Measurements from ENCODE around the gene VWA7. TPM values are rescaled to one million over a fixed set of nuclear protein-coding genes. Genes with fewer than 3 reads are reported as not detected.
"Not testable (repeated sequence)": the region's sequence is repeated elsewhere in the genome, so short reads cannot be mapped to it uniquely, and the experiment has no call there.

Gene VWA7
- total RNA-seq, 2 donors from 2014 or later = 2.7 to 13.0 TPM

DNA sequence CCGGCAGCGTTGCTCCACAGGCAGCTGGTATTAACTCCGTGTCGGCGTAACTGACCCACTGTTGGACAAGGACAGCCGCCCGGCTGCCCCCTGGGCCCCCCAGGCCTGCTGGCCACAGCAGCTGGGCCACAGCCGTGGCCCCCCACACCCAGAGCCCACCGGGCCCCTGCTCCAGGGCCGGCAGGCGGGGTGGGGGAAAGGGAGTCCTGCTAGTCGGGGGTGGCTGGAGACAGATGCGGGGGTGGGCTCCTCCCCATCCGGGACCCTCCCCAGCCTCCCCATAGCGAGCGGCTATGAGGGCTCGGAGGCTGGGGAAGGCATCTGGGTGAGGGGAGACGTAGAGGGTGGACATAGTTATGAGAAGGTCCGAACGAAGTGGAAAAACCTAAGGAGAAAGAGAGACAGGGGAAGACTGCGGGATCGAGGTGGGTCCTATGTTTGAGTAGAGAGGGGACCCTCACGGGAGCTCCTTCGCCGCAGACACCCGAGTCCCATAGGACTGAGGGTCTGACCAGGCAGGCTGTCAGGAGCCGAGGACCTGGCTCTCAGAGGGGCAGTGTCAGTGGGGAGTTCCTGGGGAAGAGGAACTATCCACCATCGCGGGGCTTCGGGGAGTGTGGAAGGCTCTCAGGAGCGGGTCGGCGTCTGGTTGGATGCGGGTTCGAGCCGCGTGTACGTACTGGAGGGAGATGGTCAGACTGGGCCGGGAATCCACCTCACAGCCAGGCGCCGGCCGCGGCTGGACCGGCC, 17.9 kb upstream of the VWA7 start:
- Histone ChIP-seq H3K36me3 (no peaks in the 10 kb centered on the region), H3K9me3 (no peaks in the 10 kb centered on the region), H3K4me1 (replicated peaks) (peaks cover 3% of the 10 kb centered on the region), H3K27ac (peak overlapping the region; percentile 89 to 97), H3K4me3 (peak overlapping the region; percentile 92 to 96), H3K27me3 (replicated peaks; ENCODE audit: insufficient read depth) (no peaks in the 10 kb centered on the region)
- intact Hi-C loops (cut with DNase I) = no loop called here
- DNase-seq (ENCODE audit: low spot score) = peak; percentile 24
- TF ChIP-seq POLR2A (IDR thresholded peaks at IDR 0.05) = no peak
- no peak for TF ChIP-seq CTCF (IDR thresholded peaks at IDR 0.05)
- TF ChIP-seq POLR2AphosphoS5 (IDR thresholded peaks at IDR 0.05) = no peak
- WGBS = 1% methylated on average over 44 of the region's 44 CpGs

- H3K27ac ChIP-seq = peak overlapping the region; percentile 89 to 97
- peak overlapping the region; percentile 92 to 96 for H3K4me3 ChIP-seq
- intact Hi-C loops (cut with DNase I) = no loop called here
- no peak for DNase-seq (ENCODE audit: low spot score)
- no peaks in the 10 kb centered on the region for H3K9me3 ChIP-seq
- no peaks in the 10 kb centered on the region for H3K36me3 ChIP-seq
- 6% methylated on average over 7 of the region's 7 CpGs for WGBS
- no peak for TF ChIP-seq CTCF (IDR thresholded peaks at IDR 0.05)
- TF ChIP-seq POLR2A (IDR thresholded peaks at IDR 0.05) = no peak
- TF ChIP-seq POLR2AphosphoS5 (IDR thresholded peaks at IDR 0.05) = no peak
- peaks cover 3% of the 10 kb centered on the region for H3K4me1 ChIP-seq (replicated peaks)
- no peaks in the 10 kb centered on the region for H3K27me3 ChIP-seq (replicated peaks; ENCODE audit: insufficient read depth)
Observed at GRCh38 chr6:31794294-31794865, 17.3 kb upstream of the VWA7 start.

GRCh38 chr6:31793927-31794245, 16.8 kb upstream of the VWA7 start:
- H3K27ac ChIP-seq = peak overlapping the region; percentile 89 to 97
- H3K27me3 ChIP-seq (replicated peaks; ENCODE audit: insufficient read depth); H3K9me3 ChIP-seq; intact Hi-C loops (cut with DNase I); H3K4me1 ChIP-seq (replicated peaks); DNase-seq (ENCODE audit: low spot score); H3K36me3 ChIP-seq; H3K4me3 ChIP-seq: not testable (repeated sequence)
- WGBS = 88% methylated on average over 6 of the region's 6 CpGs

DNA sequence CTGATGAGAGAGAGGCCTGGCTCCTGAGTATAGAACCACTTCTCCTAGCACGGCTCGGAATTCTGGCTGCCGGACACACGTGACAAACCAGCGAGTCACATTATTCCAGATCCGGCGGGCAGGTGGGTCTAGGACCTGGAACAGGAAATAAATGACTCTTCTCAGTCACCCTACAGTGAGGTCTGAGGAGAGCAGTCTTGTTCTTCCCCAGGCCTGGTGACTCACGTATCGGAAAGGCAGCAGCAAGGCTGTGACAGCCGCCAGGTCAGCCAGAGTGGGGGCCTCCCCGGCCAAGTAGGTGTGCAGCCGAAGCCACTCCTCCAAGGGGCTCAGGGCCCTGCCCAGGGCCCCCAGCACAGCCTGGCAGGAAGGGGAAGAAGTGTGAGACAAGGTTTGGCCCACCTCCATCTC, 15.6 kb upstream of the VWA7 start:
- H3K27ac ChIP-seq = no peak overlapping the region
- intact Hi-C loops (cut with DNase I) = no loop called here

GRCh38 chr6:31792090-31792374, 14.9 kb upstream of the VWA7 start:
- H3K36me3 ChIP-seq = no peaks in the 10 kb centered on the region
- H3K27ac ChIP-seq = no peak overlapping the region
- intact Hi-C loops (cut with DNase I) = no loop called here
- H3K4me3 ChIP-seq = no peak overlapping the region
- no peaks in the 10 kb centered on the region for H3K27me3 ChIP-seq (replicated peaks; ENCODE audit: insufficient read depth)
- no peaks in the 10 kb centered on the region for H3K9me3 ChIP-seq
- no peak for DNase-seq (ENCODE audit: low spot score)
- WGBS = 90% methylated on average over 3 of the region's 3 CpGs
- peaks cover 3% of the 10 kb centered on the region for H3K4me1 ChIP-seq (replicated peaks)
- no peak for TF ChIP-seq CTCF (IDR thresholded peaks at IDR 0.05)
- no peak for TF ChIP-seq POLR2AphosphoS5 (IDR thresholded peaks at IDR 0.05)
- TF ChIP-seq POLR2A (IDR thresholded peaks at IDR 0.05) = no peak

More for the DNA sequence above, 15.6 kb upstream of the VWA7 start:
- Histone ChIP-seq H3K4me3 (no peak overlapping the region), H3K9me3 (no peaks in the 10 kb centered on the region), H3K36me3 (no peaks in the 10 kb centered on the region), H3K27me3 (replicated peaks; ENCODE audit: insufficient read depth) (no peaks in the 10 kb centered on the region), H3K4me1 (replicated peaks) (peaks cover 3% of the 10 kb centered on the region)
- WGBS = 79% methylated on average over 12 of the region's 12 CpGs
- no peak for TF ChIP-seq POLR2AphosphoS5 (IDR thresholded peaks at IDR 0.05)
- TF ChIP-seq POLR2A (IDR thresholded peaks at IDR 0.05) = no peak
- TF ChIP-seq CTCF (IDR thresholded peaks at IDR 0.05) = no peak
- DNase-seq (ENCODE audit: low spot score) = no peak

Data from prostate gland (tissue), 2 donors.